Upper lobe of right lung (tissue), 1 donor: ENCODE data around the gene SLC36A2. TPM values are rescaled to one million over a fixed set of nuclear protein-coding genes. Genes with fewer than 3 reads are reported as not detected.
"Not testable (repeated sequence)": the region's sequence is repeated elsewhere in the genome, so short reads cannot be mapped to it uniquely, and the experiment has no call there.

Experiments
- ATAC-seq: fragments of 200-7000 bp; cut with Tn5 transposase; one replicate; pipeline ENCODE4 v1.9.1; 2020; ENCODE audit warnings: mild to moderate bottlenecking, moderate library complexity
- DNase-seq: peaks from one replicate; pipeline ENCODE4 v3.0.0-alpha.2; 2020
- H3K27ac ChIP-seq: fragments of 200-600 bp; one replicate; pipeline ENCODE4 v1.8.0; 2022
- H3K27me3 ChIP-seq: fragments of 200-600 bp; one replicate; pipeline ENCODE4 v1.8.0; 2022; ENCODE audit warnings: mild to moderate bottlenecking
- H3K36me3 ChIP-seq: fragments of 200-600 bp; one replicate; pipeline ENCODE4 v1.8.0; 2022
- H3K4me1 ChIP-seq: fragments of 200-600 bp; one replicate; pipeline ENCODE4 v1.8.0; 2022
- H3K4me3 ChIP-seq: fragments of 200-600 bp; one replicate; pipeline ENCODE4 v1.8.0; 2022; ENCODE audit warnings: mild to moderate bottlenecking
- H3K9me3 ChIP-seq: fragments of 200-600 bp; one replicate; pipeline ENCODE4 v1.8.0; 2022
- CTCF ChIP-seq: fragments of 200-600 bp; IDR thresholded peaks from one replicate; pipeline ENCODE4 v1.8.0; 2022; ENCODE audit warnings: antibody characterized with exemption
- intact Hi-C: fragments of 100-400 bp; cut with DNase I; formaldehyde crosslinking; loops from one replicate; pipeline ENCODE4 v1.11.0; 2022
- total RNA-seq: library from RNA; stranded (reverse); fragmentation: NEBNext Ultra II Directional; extraction: Animal tissue kit (Norgen Biotek cat#: 25700); gene quantifications from one replicate; pipeline ENCODE4 v1.2.1, GENCODE V29; 2021
- donor health status: DM: no; HTN: yes; CAD: no; lungs with severe emphysema.

Gene SLC36A2
- total RNA-seq, 1 donor from 2014 or later, result not detected

DNA sequence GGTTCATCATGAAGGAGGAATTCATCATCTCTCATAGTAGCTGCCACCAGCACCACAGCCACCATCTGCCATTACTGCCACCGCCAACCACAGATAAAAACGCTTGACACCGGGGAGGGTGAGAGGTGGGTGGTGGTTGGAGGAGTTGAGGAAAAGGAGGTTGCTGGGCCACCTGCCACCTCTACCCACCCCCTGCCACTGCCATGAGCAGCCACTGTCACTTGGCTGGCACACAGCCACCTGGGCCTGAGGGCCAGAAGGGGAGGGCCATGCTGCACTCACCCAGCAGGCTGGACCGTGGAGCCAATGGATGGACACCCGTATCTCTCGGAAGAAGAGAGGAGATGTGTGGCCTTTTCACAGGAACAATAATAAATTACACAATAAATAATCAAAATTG lies 31.3 kb upstream of the SLC36A2 start:
- intact Hi-C loops, result no loop called here
- Histone ChIP-seq H3K9me3 (no peaks in the 10 kb centered on the region), H3K4me3 (no peak overlapping the region), H3K4me1 (no peaks in the 10 kb centered on the region), H3K27ac (no peak overlapping the region), H3K36me3 (no peaks in the 10 kb centered on the region), H3K27me3 (no peaks in the 10 kb centered on the region)
- no peak for TF ChIP-seq CTCF
- ATAC-seq (no peak), DNase-seq (no peak)

DNA sequence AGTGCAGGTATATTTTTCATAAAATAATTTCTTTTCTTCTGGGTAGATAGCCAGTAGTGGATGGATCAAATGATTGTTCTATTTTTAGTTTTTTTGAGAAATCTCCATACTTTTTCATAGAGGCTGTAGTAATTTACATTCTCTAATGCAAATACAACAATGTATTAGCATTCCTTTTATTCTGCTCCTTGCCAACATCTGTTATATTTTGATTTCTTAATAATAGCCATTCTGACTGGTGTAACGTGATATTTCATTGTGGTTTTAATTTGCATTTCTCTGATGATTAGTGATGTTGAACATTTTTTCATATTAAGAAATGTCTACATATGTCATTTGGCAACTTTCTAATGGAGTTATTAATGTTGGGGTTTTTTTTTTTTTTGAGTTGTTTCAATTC lies 27.2 kb upstream of the SLC36A2 start:
- Histone ChIP-seq H3K27ac (no peak overlapping the region), H3K27me3 (no peaks in the 10 kb centered on the region), H3K4me1 (no peaks in the 10 kb centered on the region), H3K36me3 (no peaks in the 10 kb centered on the region), H3K4me3 (no peak overlapping the region), H3K9me3 (no peaks in the 10 kb centered on the region)
- intact Hi-C loops, result no loop called here
- ATAC-seq (no peak), DNase-seq (no peak)
- no peak for TF ChIP-seq CTCF

- H3K4me3 ChIP-seq, ATAC-seq, H3K27ac ChIP-seq, H3K36me3 ChIP-seq, H3K4me1 ChIP-seq, DNase-seq, H3K9me3 ChIP-seq, H3K27me3 ChIP-seq, intact Hi-C loops: not testable (repeated sequence)
Measured at GRCh38 chr5:151367038-151367437, 19.7 kb upstream of the SLC36A2 start.

DNA sequence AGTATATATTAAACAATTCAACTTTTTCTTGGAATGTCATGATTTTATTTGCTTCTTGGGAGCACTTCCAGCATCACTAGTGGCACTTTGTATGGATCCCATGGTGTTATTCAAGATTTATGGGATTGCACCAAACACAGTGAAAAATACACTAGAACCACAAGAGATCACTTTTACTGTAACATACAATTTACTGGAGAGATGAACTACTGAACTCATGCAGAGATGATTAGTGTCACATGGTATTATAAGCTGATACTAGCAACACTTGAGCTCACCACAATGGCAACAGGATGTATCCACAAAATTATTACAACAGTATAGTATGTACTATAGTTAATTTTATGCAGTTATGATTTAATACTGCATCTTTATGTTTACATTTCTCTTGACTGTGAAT lies 16.3 kb upstream of the SLC36A2 start:
- peaks cover 9% of the 10 kb centered on the region for H3K9me3 ChIP-seq
- ATAC-seq (no peak), DNase-seq (no peak)
- no peak for TF ChIP-seq CTCF
- intact Hi-C loops, result no loop called here
- H3K36me3 ChIP-seq, result no peaks in the 10 kb centered on the region
- no peaks in the 10 kb centered on the region for H3K4me1 ChIP-seq
- H3K27ac ChIP-seq, result no peak overlapping the region
- no peaks in the 10 kb centered on the region for H3K27me3 ChIP-seq
- no peak overlapping the region for H3K4me3 ChIP-seq

DNA sequence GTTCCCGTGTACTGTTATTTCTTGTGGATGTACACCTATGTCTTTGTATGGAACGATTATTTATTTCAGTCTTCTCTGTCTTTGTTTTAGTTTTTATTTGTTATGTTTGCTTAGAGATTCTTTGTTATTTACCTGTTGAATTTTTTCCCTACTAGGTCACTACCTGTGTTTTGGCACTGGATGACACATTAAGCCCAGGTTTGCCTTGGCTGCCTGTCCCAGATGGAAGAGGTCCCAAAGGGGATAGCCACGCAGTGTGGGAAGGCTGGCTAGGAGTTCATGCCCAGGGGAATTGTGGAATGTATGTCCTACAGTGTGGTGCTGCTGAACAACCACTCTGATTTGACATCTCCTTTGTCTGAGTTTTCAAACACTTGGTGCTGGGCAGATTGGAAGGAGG lies 15.6 kb upstream of the SLC36A2 start:
- Histone ChIP-seq H3K27me3 (no peaks in the 10 kb centered on the region), H3K36me3 (no peaks in the 10 kb centered on the region), H3K4me3 (no peak overlapping the region), H3K9me3 (peaks cover 9% of the 10 kb centered on the region), H3K4me1 (no peaks in the 10 kb centered on the region), H3K27ac (no peak overlapping the region)
- intact Hi-C loops, result no loop called here
- DNase-seq (no peak), ATAC-seq (no peak)
- no peak for TF ChIP-seq CTCF

GRCh38 chr5:151359391-151359790 lies 12.0 kb upstream of the SLC36A2 start:
- no peaks in the 10 kb centered on the region for H3K36me3 ChIP-seq
- H3K27me3 ChIP-seq, result no peaks in the 10 kb centered on the region
- H3K4me3 ChIP-seq, result no peak overlapping the region
- H3K27ac ChIP-seq, result no peak overlapping the region
- intact Hi-C loops, result no loop called here
- no peak for ATAC-seq
- TF ChIP-seq CTCF, result no peak
- H3K4me1 ChIP-seq, result no peaks in the 10 kb centered on the region
- H3K9me3 ChIP-seq, result peaks cover 9% of the 10 kb centered on the region
- no peak for DNase-seq
